Panc1 (cell line): Measurements from ENCODE around the gene LTO1. TPM values are rescaled to one million over a fixed set of nuclear protein-coding genes. Genes with fewer than 3 reads are reported as not detected.

ENCODE experiments used
- ATAC-seq: fragments of 200-7000 bp; cut with Tn5 transposase; 2 replicates; pipeline ENCODE4 v1.9.1; 2020; ENCODE audit warnings: mild to moderate bottlenecking, moderate library complexity
- BruUV-seq: library from RNA; stranded (reverse); fragments of 400-500 nt; replicated peaks from 2 replicates; lab custom pipeline; 2021; lab: Mats Ljungman, UMichigan
- CTCF ChIA-PET: fragments of 300-600 bp; sonication (Branson Sonifier 250); formaldehyde crosslinking; loops from one replicate; lab custom pipeline; 2022; ENCODE audit warnings: antibody characterized with exemption; lab: Charles Lee
- POLR2A ChIA-PET: fragments of 300-600 bp; sonication (Branson Sonifier 250); formaldehyde crosslinking; loops from one replicate; lab custom pipeline; 2022; ENCODE audit warnings: antibody characterized with exemption; lab: Charles Lee
- DNase-seq: peaks from one replicate; pipeline ENCODE4 v3.0.0-alpha.2; 2010; ENCODE audit warnings: low read depth, low spot score
- H3K27ac ChIP-seq: 2 replicates; pipeline ENCODE4 v1.5.1; 2011; ENCODE audit warnings: mild to moderate bottlenecking, low read length, inconsistent platforms
- H3K27me3 ChIP-seq: fragments of 200-500 bp; sonication (Bioruptor generic); 2 replicates; pipeline ENCODE4 v1.6.0; 2014; ENCODE audit warnings: low read length, inconsistent platforms; ENCODE audit not compliant: control insufficient read depth, insufficient read depth
- H3K36me3 ChIP-seq: fragments of 200-500 bp; sonication (Bioruptor generic); 2 replicates; pipeline ENCODE4 v1.5.1; 2014; ENCODE audit warnings: inconsistent platforms, mild to moderate bottlenecking, low read length, moderate library complexity; ENCODE audit not compliant: control insufficient read depth, insufficient read depth
- H3K4me1 ChIP-seq: 2 replicates; pipeline ENCODE4 v1.5.1; 2011; ENCODE audit warnings: inconsistent platforms, mild to moderate bottlenecking, low read length, moderate library complexity; ENCODE audit not compliant: control insufficient read depth, insufficient read depth
- H3K4me3 ChIP-seq, 2 experiments: 2 replicates each; pipeline ENCODE4 v1.5.1; 2011 to 2012; ENCODE audit warnings: low read depth in 2 of 2, low read length in 2 of 2, mild to moderate bottlenecking in 2 of 2, inconsistent platforms in 1 of 2, moderate library complexity in 1 of 2
- H3K9me3 ChIP-seq: fragments of 200-500 bp; sonication (Bioruptor generic); 2 replicates; pipeline ENCODE4 v1.5.1; 2014; ENCODE audit warnings: low read depth, mild to moderate bottlenecking, inconsistent platforms, low read length, moderate library complexity; ENCODE audit not compliant: control insufficient read depth, insufficient read depth
- CTCF ChIP-seq: fragments of 450-650 bp; IDR thresholded peaks from 2 replicates; pipeline ENCODE4 v1.5.1; 2017; ENCODE audit warnings: mild to moderate bottlenecking
- POLR2AphosphoS5 ChIP-seq: IDR thresholded peaks from 2 replicates; pipeline ENCODE4 v1.6.1; 2012; ENCODE audit warnings: mild to moderate bottlenecking, low read depth, low read length, moderate library complexity
- REST ChIP-seq, 2 experiments: IDR thresholded peaks; 2 replicates each; pipeline ENCODE4 v1.6.1; 2011 to 2012; ENCODE audit warnings: low read depth in 2 of 2, control low read depth in 1 of 2, low read length in 1 of 2, mild to moderate bottlenecking in 1 of 2, moderate library complexity in 1 of 2; ENCODE audit not compliant: insufficient read depth in 1 of 2
- SIN3A ChIP-seq: IDR thresholded peaks from 2 replicates; pipeline ENCODE4 v1.6.1; 2012; ENCODE audit warnings: low read depth, mild to moderate bottlenecking, low read length, moderate library complexity, borderline replicate concordance; ENCODE audit not compliant: insufficient read depth
- TCF7L2 ChIP-seq: IDR thresholded peaks from 2 replicates; pipeline ENCODE4 v1.6.1; 2011; ENCODE audit warnings: mild to moderate bottlenecking, low read depth, low read length, inconsistent platforms
- in situ Hi-C: cut with HindIII; loops from 2 replicates; pipeline ENCODE4 v1.10.0; 2016; ENCODE audit warnings: low sequenced_read_pairs, low pct_unique_long_range_greater_than_20kb
- intact Hi-C: fragments of 100-400 bp; cut with micrococcal nuclease; formaldehyde crosslinking; loops from one replicate; pipeline ENCODE4 v1.10.0; 2022; ENCODE audit not compliant: unreplicated experiment
- total RNA-seq: library from RNA; stranded (reverse); gene quantifications from one replicate; pipeline ENCODE4 v1.2.1, GENCODE V29; 2021; ENCODE audit not compliant: unreplicated experiment

Gene LTO1
- total RNA-seq, 1 experiment from 2014 or later, result 28.7 TPM

- Histone ChIP-seq H3K36me3 (peaks cover 20% of the 10 kb centered on the region), H3K9me3 (no peaks in the 10 kb centered on the region), H3K4me3 (no peak overlapping the region), H3K4me1 (peaks cover 33% of the 10 kb centered on the region), H3K27me3 (no peaks in the 10 kb centered on the region), H3K27ac (peak overlapping the region; percentile 23; the same call in 1 of the 2 replicates)
- TF ChIP-seq POLR2AphosphoS5 (no peak), REST (IDR thresholded peaks at IDR 0.05; ENCODE audit: insufficient read depth in 1 of 2, low read depth in 2 of 2, low read length in 1 of 2) (no peak), SIN3A (no peak), TCF7L2 (no peak), CTCF (no peak)
- BruUV-seq, result no TSS peak
- in situ Hi-C loops, result no loop called here
- ChIA-PET CTCF (no interaction called here), POLR2A (interaction anchor here (0.7 kb wide), 1 partner anchor 181 kb away, joined by 4 read pairs; no protein-coding TSS in a partner anchor)
- intact Hi-C loops, result no loop called here
- ATAC-seq (no peak), DNase-seq (no peak)
These were observed 23.1 kb downstream of the LTO1 start for GRCh38 chr11:69651834-69652620.

- peaks cover 34% of the 10 kb centered on the region for H3K4me1 ChIP-seq
These were observed 24.3 kb downstream of the LTO1 start for GRCh38 chr11:69650832-69651344.

More at GRCh38 chr11:69650832-69651344, 24.3 kb downstream of the LTO1 start:
- Histone ChIP-seq H3K27ac (no peak overlapping the region), H3K4me3 (no peak overlapping the region), H3K27me3 (no peaks in the 10 kb centered on the region), H3K9me3 (no peaks in the 10 kb centered on the region), H3K36me3 (peaks cover 20% of the 10 kb centered on the region)
- intact Hi-C loops, result no loop called here
- ChIA-PET POLR2A (no interaction called here), CTCF (no interaction called here)
- ATAC-seq (no peak), DNase-seq (no peak)
- in situ Hi-C loops, result no loop called here
- no peak for TF ChIP-seq CTCF
- no peak for TF ChIP-seq TCF7L2
- TF ChIP-seq POLR2AphosphoS5, result no peak
- no peak for TF ChIP-seq SIN3A
- TF ChIP-seq REST (IDR thresholded peaks at IDR 0.05; ENCODE audit: insufficient read depth in 1 of 2, low read depth in 2 of 2, low read length in 1 of 2), result no peak
- no TSS peak for BruUV-seq
